IMR-90 (cell line): Measurements from ENCODE around the gene TNS3.

Source experiments
- CEBPB ChIP-seq: IDR thresholded peaks from 2 replicates; pipeline ENCODE4 v1.6.1; 2012; ENCODE audit warnings: low read depth, low read length, improper control_type of control experiment
- CHD1 ChIP-seq: IDR thresholded peaks from 2 replicates; pipeline ENCODE4 v1.6.1; 2012; ENCODE audit warnings: low read depth, low read length, improper control_type of control experiment
- MAFK ChIP-seq: IDR thresholded peaks from 2 replicates; pipeline ENCODE4 v1.6.1; 2012; ENCODE audit warnings: low read depth, low read length, improper control_type of control experiment
- MAZ ChIP-seq: IDR thresholded peaks from 2 replicates; pipeline ENCODE4 v1.6.1; 2012; ENCODE audit warnings: low read depth, mild to moderate bottlenecking, low read length, improper control_type of control experiment, moderate library complexity, borderline replicate concordance
- MXI1 ChIP-seq: IDR thresholded peaks from 2 replicates; pipeline ENCODE4 v1.6.1; 2012; ENCODE audit warnings: low read depth, mild to moderate bottlenecking, low read length, moderate library complexity, borderline replicate concordance
- NFE2L2 ChIP-seq: fragments of 150-350 bp; IDR thresholded peaks from 2 replicates; pipeline ENCODE4 v1.6.1; 2016; ENCODE audit warnings: low read depth, mild to moderate bottlenecking, low read length
- POLR2A ChIP-seq: IDR thresholded peaks from 2 replicates; pipeline ENCODE4 v1.6.1; 2012; ENCODE audit warnings: mild to moderate bottlenecking, low read depth, low read length
- RAD21 ChIP-seq: IDR thresholded peaks from 2 replicates; pipeline ENCODE4 v1.6.1; 2012; ENCODE audit warnings: low read length, improper control_type of control experiment
- RCOR1 ChIP-seq: IDR thresholded peaks from 2 replicates; pipeline ENCODE4 v1.6.1; 2012; ENCODE audit warnings: mild to moderate bottlenecking, low read length, improper control_type of control experiment; ENCODE audit not compliant: insufficient replicate concordance
- RFX5 ChIP-seq: IDR thresholded peaks from 2 replicates; pipeline ENCODE4 v1.8.0; 2012; ENCODE audit warnings: low read depth, mild to moderate bottlenecking, low read length, moderate library complexity
- SMC3 ChIP-seq: fragments of 150-350 bp; IDR thresholded peaks from 2 replicates; pipeline ENCODE4 v1.6.1; 2016; ENCODE audit warnings: low read depth, mild to moderate bottlenecking, antibody characterized with exemption, low read length, moderate library complexity
- TF ChIP-seq, protein P1 (sequence below): conservative IDR thresholded peaks from 2 replicates; pipeline ENCODE4 v1.5.1; 2012; ENCODE audit warnings: mild to moderate bottlenecking, low read depth, low read length, improper control_type of control experiment
- TF ChIP-seq, protein P2 (sequence below): fragments of 150-350 bp; IDR thresholded peaks from 2 replicates; pipeline ENCODE4 v1.6.1; 2016; ENCODE audit warnings: low read depth, mild to moderate bottlenecking, low read length, moderate library complexity, borderline replicate concordance

DNA sequence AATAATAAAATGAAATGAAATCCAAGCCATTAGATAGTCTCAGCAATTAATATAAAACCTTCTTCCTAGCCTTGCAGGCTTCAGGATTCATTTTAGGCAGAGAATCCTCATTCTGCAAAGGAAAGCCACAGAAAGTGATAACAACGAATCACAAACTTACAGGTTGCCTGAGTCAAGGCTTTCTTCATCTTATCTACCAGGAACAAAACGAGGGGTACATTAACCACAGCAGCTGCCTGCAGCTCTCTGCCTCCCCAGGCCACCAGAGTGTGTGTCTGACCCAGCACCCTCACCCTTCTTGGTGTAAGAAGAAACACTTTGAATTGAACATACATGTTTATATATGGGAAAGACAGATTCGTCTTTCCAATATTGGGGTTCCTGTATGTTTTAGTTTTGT lies 12.5 kb upstream of the TNS3 start:
- TF ChIP-seq, protein P1, sequence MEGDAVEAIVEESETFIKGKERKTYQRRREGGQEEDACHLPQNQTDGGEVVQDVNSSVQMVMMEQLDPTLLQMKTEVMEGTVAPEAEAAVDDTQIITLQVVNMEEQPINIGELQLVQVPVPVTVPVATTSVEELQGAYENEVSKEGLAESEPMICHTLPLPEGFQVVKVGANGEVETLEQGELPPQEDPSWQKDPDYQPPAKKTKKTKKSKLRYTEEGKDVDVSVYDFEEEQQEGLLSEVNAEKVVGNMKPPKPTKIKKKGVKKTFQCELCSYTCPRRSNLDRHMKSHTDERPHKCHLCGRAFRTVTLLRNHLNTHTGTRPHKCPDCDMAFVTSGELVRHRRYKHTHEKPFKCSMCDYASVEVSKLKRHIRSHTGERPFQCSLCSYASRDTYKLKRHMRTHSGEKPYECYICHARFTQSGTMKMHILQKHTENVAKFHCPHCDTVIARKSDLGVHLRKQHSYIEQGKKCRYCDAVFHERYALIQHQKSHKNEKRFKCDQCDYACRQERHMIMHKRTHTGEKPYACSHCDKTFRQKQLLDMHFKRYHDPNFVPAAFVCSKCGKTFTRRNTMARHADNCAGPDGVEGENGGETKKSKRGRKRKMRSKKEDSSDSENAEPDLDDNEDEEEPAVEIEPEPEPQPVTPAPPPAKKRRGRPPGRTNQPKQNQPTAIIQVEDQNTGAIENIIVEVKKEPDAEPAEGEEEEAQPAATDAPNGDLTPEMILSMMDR: no peak
- TF ChIP-seq MAZ: no peak
- no peak for TF ChIP-seq CHD1
- TF ChIP-seq POLR2A: no peak
- TF ChIP-seq MAFK: no peak
- no peak for TF ChIP-seq MXI1
- TF ChIP-seq CEBPB: no peak
- no peak for TF ChIP-seq RFX5
- TF ChIP-seq RAD21: no peak
- no peak for TF ChIP-seq SMC3
- no peak for TF ChIP-seq RCOR1
- TF ChIP-seq, protein P2, sequence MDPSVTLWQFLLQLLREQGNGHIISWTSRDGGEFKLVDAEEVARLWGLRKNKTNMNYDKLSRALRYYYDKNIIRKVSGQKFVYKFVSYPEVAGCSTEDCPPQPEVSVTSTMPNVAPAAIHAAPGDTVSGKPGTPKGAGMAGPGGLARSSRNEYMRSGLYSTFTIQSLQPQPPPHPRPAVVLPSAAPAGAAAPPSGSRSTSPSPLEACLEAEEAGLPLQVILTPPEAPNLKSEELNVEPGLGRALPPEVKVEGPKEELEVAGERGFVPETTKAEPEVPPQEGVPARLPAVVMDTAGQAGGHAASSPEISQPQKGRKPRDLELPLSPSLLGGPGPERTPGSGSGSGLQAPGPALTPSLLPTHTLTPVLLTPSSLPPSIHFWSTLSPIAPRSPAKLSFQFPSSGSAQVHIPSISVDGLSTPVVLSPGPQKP: no peak
- no peak for TF ChIP-seq NFE2L2
